ENCODE results near the gene ZBTB20.

- TF ChIP-seq CTCF (IDR thresholded peaks at IDR 0.05; ENCODE audit: low read length), result no peak
- no peak for TF ChIP-seq EZH2phosphoT487 (IDR thresholded peaks at IDR 0.05; ENCODE audit: low read length)
Observed at GRCh38 chr3:114933407-114933806, 213.7 kb downstream of the ZBTB20 start.

Data from MM.1S (cell line).